ENCODE results near the gene CSGALNACT2. TPM values are rescaled to one million over a fixed set of nuclear protein-coding genes. Genes with fewer than 3 reads are reported as not detected.

CSGALNACT2 gene
- total and polyA plus RNA-seq, 2 donors (not counting 1 experiment from before 2014, with no cell fraction given), result 10.9 to 24.0 TPM

DNA sequence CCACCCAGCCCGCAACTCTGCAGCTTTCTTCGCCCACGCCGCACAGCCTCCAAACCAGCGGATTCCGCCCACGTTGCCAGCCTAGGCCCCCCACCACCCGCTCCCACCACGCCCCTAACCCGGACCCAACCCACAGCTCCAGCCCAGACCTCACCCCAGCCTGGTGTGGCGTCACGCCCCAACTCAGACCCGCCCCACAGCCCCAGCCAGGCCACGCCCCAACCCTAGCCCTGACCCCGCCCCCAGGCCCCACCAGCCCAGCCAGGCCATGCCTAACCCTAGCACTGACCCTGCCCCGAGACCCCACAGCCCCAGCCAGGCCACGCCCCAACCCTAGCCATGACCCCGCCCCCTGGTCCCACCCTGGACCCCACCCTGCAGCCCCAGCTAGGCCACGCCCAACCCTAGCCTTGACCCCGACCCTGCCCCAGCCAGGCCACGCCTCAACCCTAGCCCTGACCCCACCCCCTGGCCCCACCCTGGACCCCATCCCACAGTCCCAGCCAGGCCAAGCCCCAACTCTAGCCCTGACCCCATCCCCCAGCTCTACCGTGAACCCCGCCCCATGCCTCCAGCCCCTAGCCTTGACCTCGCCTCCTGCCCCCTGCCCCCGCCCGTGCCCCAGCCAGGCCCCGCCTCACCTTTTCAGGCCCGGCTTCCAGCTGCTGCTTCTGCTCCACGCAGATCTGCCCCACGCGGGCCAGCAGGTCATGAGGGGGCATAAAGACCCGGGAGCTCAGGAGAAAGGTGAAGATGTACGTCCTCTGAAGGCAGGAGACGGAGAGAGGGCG, 64.6 kb downstream of the CSGALNACT2 start:
- Histone ChIP-seq H2AFZ (ENCODE audit: insufficient read depth, low read depth, low read length, poor library complexity, severe bottlenecking) (peak overlapping the region; percentile 87), H3K79me2 (ENCODE audit: control insufficient read depth, insufficient read depth, low read length) (no peaks in the 10 kb centered on the region), H3K4me1 (ENCODE audit: control insufficient read depth in 2 of 2, insufficient read depth in 2 of 2, low read length in 2 of 2) (peaks cover 7 to 16% of the 10 kb centered on the region in 2 donors), H3K9me3 (ENCODE audit: control extremely low read depth in 1 of 3, control insufficient read depth in 2 of 3, insufficient read depth in 1 of 3, low read length in 2 of 3) (peaks cover 0 to 7% (median 0%) of the 10 kb centered on the region in 3 donors), H3K27me3 (replicated peaks in 1 of 4; ENCODE audit: control extremely low read depth in 1 of 4, control insufficient read depth in 3 of 4, insufficient read depth in 4 of 4, low read length in 3 of 4) (no peaks in the 10 kb centered on the region), H3K27ac (ENCODE audit: low read length in 2 of 2) (no peak overlapping the region), H3K4me3 (ENCODE audit: control extremely low read depth in 1 of 5, extremely low read depth in 1 of 5, insufficient read depth in 1 of 5, low read depth in 2 of 5, low read length in 4 of 5) (peak overlapping the region in 4 of 5 experiments; percentile 51 to 76 (median 62)), H3K36me3 (replicated peaks in 1 of 2; ENCODE audit: control extremely low read depth in 1 of 2, control insufficient read depth in 1 of 2, extremely low read depth in 1 of 2, insufficient read depth in 2 of 2, low read length in 1 of 2) (no peaks in the 10 kb centered on the region), H4K20me1 (ENCODE audit: control insufficient read depth, insufficient read depth, low read length, poor library complexity, severe bottlenecking) (no peaks in the 10 kb centered on the region), H3K4me2 (replicated peaks; ENCODE audit: low read depth, low read length, poor library complexity, severe bottlenecking) (peak overlapping the region; percentile 99), H3K9ac (ENCODE audit: low read length) (peak overlapping the region; percentile 63)
- H3K4me3 Mint-ChIP-seq, result peak overlapping the region; percentile 89
- intact Hi-C loops (cut with micrococcal nuclease), result loop anchor here (1.0 kb wide), 2 partner anchors 65 to 98 kb away; partner anchors contain the start of gene CSGALNACT2
- POLR2A ChIA-PET, result interaction anchor here (0.7 to 1.1 kb wide), 2 partner anchors 206 to 245 kb away, joined by 3 read pairs; partner anchors contain the start of gene HNRNPF
- DNase-seq (peak; percentile 64), ATAC-seq (ENCODE audit: low read depth) (peak; percentile 73)
- WGBS (ENCODE audit: insufficient coverage), result 30% methylated on average over 34 of the region's 35 CpGs
- H3K4me1 Mint-ChIP-seq, result peaks cover 9% of the 10 kb centered on the region
- no peaks in the 10 kb centered on the region for H3K9me3 Mint-ChIP-seq (ENCODE audit: insufficient read depth)
- H3K27me3 Mint-ChIP-seq, result no peaks in the 10 kb centered on the region
- CTCF ChIA-PET, result interaction anchor here (1.1 to 1.5 kb wide), 4 partner anchors 9 to 260 kb away, joined by 3 to 4 read pairs (median 4); partner anchors contain the start of gene CSGALNACT2
- H3K27ac Mint-ChIP-seq, result no peak overlapping the region
- TF ChIP-seq CTCF (IDR thresholded peaks at IDR 0.05) (no peak), EZH2 (IDR thresholded peaks at IDR 0.05; ENCODE audit: borderline replicate concordance, insufficient read depth, low read depth, low read length, poor library complexity, severe bottlenecking) (no peak)

Data from B cell (primary cell).